Neural progenitor cell (in vitro differentiated cells): Measurements from ENCODE around the gene SPRED2. TPM values are rescaled to one million over a fixed set of nuclear protein-coding genes. Genes with fewer than 3 reads are reported as not detected.

Experiments used
- DNase-seq: peaks from one replicate; pipeline ENCODE4 v3.0.0-alpha.2; 2016; ENCODE audit warnings: low spot score
- H2AFZ ChIP-seq: fragments of 200-600 bp; sonication (generic); replicated peaks from 2 replicates; pipeline ENCODE4 v1.6.1; 2016; ENCODE audit warnings: antibody characterized with exemption
- H3F3A ChIP-seq: fragments of 200-600 bp; sonication (generic); 2 replicates; pipeline ENCODE4 v1.6.1; 2016; ENCODE audit warnings: antibody characterized with exemption, low read depth
- H3K27ac ChIP-seq: fragments of 200-600 bp; sonication (generic); 2 replicates; pipeline ENCODE4 v1.5.1; 2016; ENCODE audit warnings: mild to moderate bottlenecking
- H3K27me3 ChIP-seq: fragments of 200-600 bp; sonication (generic); 2 replicates; pipeline ENCODE4 v1.6.1; 2016; ENCODE audit warnings: mild to moderate bottlenecking, moderate library complexity
- H3K36me3 ChIP-seq: fragments of 200-600 bp; sonication (generic); 2 replicates; pipeline ENCODE4 v1.5.1; 2016
- H3K4me1 ChIP-seq: fragments of 200-600 bp; sonication (generic); 2 replicates; pipeline ENCODE4 v1.6.1; 2016; ENCODE audit warnings: mixed run types
- H3K4me2 ChIP-seq: fragments of 200-600 bp; sonication (generic); 2 replicates; pipeline ENCODE4 v1.6.1; 2016
- H3K4me3 ChIP-seq: fragments of 200-600 bp; sonication (generic); 2 replicates; pipeline ENCODE4 v1.5.1; 2016
- H3K79me2 ChIP-seq: fragments of 200-600 bp; sonication (generic); 2 replicates; pipeline ENCODE4 v1.6.1; 2016; ENCODE audit warnings: low read depth
- H3K9ac ChIP-seq: fragments of 200-600 bp; sonication (generic); 2 replicates; pipeline ENCODE4 v1.6.1; 2016
- H3K9me3 ChIP-seq: fragments of 200-600 bp; sonication (generic); 2 replicates; pipeline ENCODE4 v1.5.1; 2016; ENCODE audit warnings: low read depth
- H4K20me1 ChIP-seq: fragments of 200-600 bp; sonication (generic); 2 replicates; pipeline ENCODE4 v1.6.1; 2016; ENCODE audit warnings: low read depth
- H3K27ac Mint-ChIP-seq: 3 replicates; pipeline ENCODE4 v1.8.0; 2021; ENCODE audit warnings: mixed read lengths
- H3K27me3 Mint-ChIP-seq: 2 replicates; pipeline ENCODE4 v1.8.0; 2022; ENCODE audit warnings: low read depth, mild to moderate bottlenecking, inconsistent platforms, moderate library complexity, mixed read lengths; ENCODE audit not compliant: insufficient read depth
- H3K36me3 Mint-ChIP-seq: 3 replicates; pipeline ENCODE4 v1.8.0; 2021; ENCODE audit warnings: mixed read lengths
- H3K4me1 Mint-ChIP-seq: 3 replicates; pipeline ENCODE4 v1.8.0; 2021; ENCODE audit warnings: mixed read lengths
- H3K4me3 Mint-ChIP-seq: 3 replicates; pipeline ENCODE4 v1.8.0; 2021; ENCODE audit warnings: mild to moderate bottlenecking, moderate library complexity, mixed read lengths
- H3K9me3 Mint-ChIP-seq: 3 replicates; pipeline ENCODE4 v1.8.0; 2020; ENCODE audit warnings: mixed read lengths
- CTCF ChIP-seq: fragments of 200-600 bp; sonication (generic); IDR thresholded peaks from 2 replicates; pipeline ENCODE4 v1.5.1; 2017; ENCODE audit warnings: antibody characterized with exemption, mild to moderate bottlenecking
- EZH2 ChIP-seq: fragments of 200-600 bp; sonication (generic); IDR thresholded peaks from 2 replicates; pipeline ENCODE4 v1.6.1; 2017; ENCODE audit warnings: antibody characterized with exemption, mild to moderate bottlenecking, moderate library complexity
- EZH2phosphoT487 ChIP-seq: fragments of 200-600 bp; sonication (generic); IDR thresholded peaks from 2 replicates; pipeline ENCODE4 v1.6.1; 2017; ENCODE audit warnings: antibody characterized with exemption
- total RNA-seq: library from RNA; depleted of rRNA; stranded (reverse); fragments of >200 nt; gene quantifications from 2 replicates; pipeline ENCODE4 v1.2.3, GENCODE V29; 2015; ENCODE audit warnings: low replicate concordance

The SPRED2 gene
- total RNA-seq, 1 donor from 2014 or later, result 11.6 TPM

- Histone ChIP-seq H3K79me2 (no peaks in the 10 kb centered on the region), H3K9ac (no peak overlapping the region), H3K4me2 (no peak overlapping the region), H3K27me3 (no peaks in the 10 kb centered on the region), H3F3A (peaks cover 7% of the 10 kb centered on the region), H2AFZ (no peak overlapping the region), H3K4me1 (peaks cover 37% of the 10 kb centered on the region), H3K9me3 (no peaks in the 10 kb centered on the region), H3K36me3 (no peaks in the 10 kb centered on the region), H3K4me3 (no peak overlapping the region), H4K20me1 (peaks cover 76% of the 10 kb centered on the region), H3K27ac (no peak overlapping the region)
- DNase-seq, result no peak
- H3K4me1 Mint-ChIP-seq, result peaks cover 71% of the 10 kb centered on the region
- H3K27me3 Mint-ChIP-seq, result no peaks in the 10 kb centered on the region
- no peak overlapping the region for H3K27ac Mint-ChIP-seq
- no peaks in the 10 kb centered on the region for H3K9me3 Mint-ChIP-seq
- TF ChIP-seq EZH2 (no peak), EZH2phosphoT487 (no peak), CTCF (no peak)
- peaks cover 2% of the 10 kb centered on the region for H3K36me3 Mint-ChIP-seq
- no peak overlapping the region for H3K4me3 Mint-ChIP-seq
These were observed 62.8 kb downstream of the SPRED2 start for GRCh38 chr2:65369574-65369973.

- H4K20me1 ChIP-seq, result peaks cover 81% of the 10 kb centered on the region
- TF ChIP-seq CTCF (no peak), EZH2phosphoT487 (no peak), EZH2 (no peak)
- no peak for DNase-seq
- Mint-ChIP-seq H3K9me3 (no peaks in the 10 kb centered on the region), H3K27ac (no peak overlapping the region), H3K27me3 (no peaks in the 10 kb centered on the region), H3K4me1 (peaks cover 78% of the 10 kb centered on the region), H3K4me3 (no peak overlapping the region), H3K36me3 (no peaks in the 10 kb centered on the region)
- peaks cover 7% of the 10 kb centered on the region for H3F3A ChIP-seq
- peaks cover 48% of the 10 kb centered on the region for H3K4me1 ChIP-seq
- no peaks in the 10 kb centered on the region for H3K27me3 ChIP-seq
- no peaks in the 10 kb centered on the region for H3K9me3 ChIP-seq
- H2AFZ ChIP-seq, result no peak overlapping the region
- no peak overlapping the region for H3K4me2 ChIP-seq
- no peak overlapping the region for H3K27ac ChIP-seq
- H3K79me2 ChIP-seq, result no peaks in the 10 kb centered on the region
- no peaks in the 10 kb centered on the region for H3K36me3 ChIP-seq
- H3K9ac ChIP-seq, result no peak overlapping the region
- no peak overlapping the region for H3K4me3 ChIP-seq
These were observed 63.9 kb downstream of the SPRED2 start for GRCh38 chr2:65368468-65368867.

GRCh38 chr2:65367524-65367923 lies 64.9 kb downstream of the SPRED2 start:
- Histone ChIP-seq H3K27ac (no peak overlapping the region), H3K27me3 (no peaks in the 10 kb centered on the region), H3K4me3 (no peak overlapping the region), H2AFZ (no peak overlapping the region), H3K9me3 (no peaks in the 10 kb centered on the region), H3K4me1 (peaks cover 43% of the 10 kb centered on the region), H3K79me2 (no peaks in the 10 kb centered on the region), H3K9ac (no peak overlapping the region), H3K36me3 (no peaks in the 10 kb centered on the region), H3F3A (peaks cover 7% of the 10 kb centered on the region), H4K20me1 (peaks cover 72% of the 10 kb centered on the region), H3K4me2 (no peak overlapping the region)
- Mint-ChIP-seq H3K27me3 (no peaks in the 10 kb centered on the region), H3K27ac (no peak overlapping the region), H3K4me1 (peaks cover 74% of the 10 kb centered on the region), H3K9me3 (no peaks in the 10 kb centered on the region), H3K36me3 (no peaks in the 10 kb centered on the region), H3K4me3 (no peak overlapping the region)
- TF ChIP-seq EZH2, result no peak
- no peak for TF ChIP-seq CTCF
- no peak for TF ChIP-seq EZH2phosphoT487
- DNase-seq, result no peak
